K562 (cell line): ENCODE data around the gene RFC2. TPM values are rescaled to one million over a fixed set of nuclear protein-coding genes. Genes with fewer than 3 reads are reported as not detected.

ENCODE experiments used
- ATAC-seq: fragments of 200-7000 bp; cut with Tn5 transposase; 3 replicates; pipeline ENCODE4 v1.9.1; 2020; ENCODE audit warnings: moderate library complexity
- BruUV-seq: library from RNA; stranded (reverse); fragments of 400-500 nt; replicated peaks from 2 replicates; lab custom pipeline; 2021; lab: Mats Ljungman, UMichigan
- CTCF ChIA-PET: fragments of 300-600 bp; formaldehyde crosslinking; extraction: SDS; loops from one replicate; lab custom pipeline; 2021; ENCODE audit warnings: low intra/inter-chr PET ratio; lab: Yijun Ruan, JAX
- POLR2A ChIA-PET: fragments of 300-600, 350-650 bp; sonication (Branson Sonifier 250); formaldehyde crosslinking; extraction: SDS; loops from one replicate; lab custom pipeline; 2021; ENCODE audit warnings: antibody characterized with exemption, inconsistent platforms; lab: Yijun Ruan, JAX
- DNase-seq, 4 experiments: peaks; one replicate each; pipeline versions ENCODE4 v3.0.0 to v3.0.0-alpha.2; 2011 to 2018; ENCODE audit warnings: low spot score in 3 of 4, mixed read lengths in 3 of 4; ENCODE audit errors: extremely low read depth in 1 of 4
- FAIRE-seq: peaks from 2 replicates; lab custom pipeline; 2011; peaks lifted over from hg19 to GRCh38; lab: Jason Lieb, UNC
- H2AFZ ChIP-seq: 2 replicates; pipeline ENCODE4 v1.6.0; 2011; ENCODE audit warnings: low read depth, low read length, control low read depth, inconsistent platforms
- H3K27ac ChIP-seq: fragments of 200-600 bp; 3 replicates; pipeline ENCODE4 v1.8.0; 2011; ENCODE audit warnings: low read depth, mild to moderate bottlenecking, control low read depth, inconsistent platforms, low read length, moderate library complexity, mixed read lengths; ENCODE audit errors: extremely low read depth
- H3K27me3 ChIP-seq, 2 experiments: fragments of 300-600 bp in 1 of 2; 2 replicates in 1 of 2; 3 replicates in 1 of 2; pipeline versions ENCODE4 v1.6.0 to v1.8.0; 2011; ENCODE audit warnings: inconsistent platforms in 2 of 2, low read length in 2 of 2, mild to moderate bottlenecking in 1 of 2, mixed read lengths in 1 of 2, moderate library complexity in 1 of 2; ENCODE audit not compliant: control insufficient read depth in 2 of 2, insufficient read depth in 2 of 2
- H3K36me3 ChIP-seq: fragments of 300-600 bp; 3 replicates; pipeline ENCODE4 v1.8.0; 2011; ENCODE audit warnings: mild to moderate bottlenecking, low read length, inconsistent platforms; ENCODE audit not compliant: control insufficient read depth, insufficient read depth
- H3K4me1 ChIP-seq, 2 experiments: fragments of 200-600 bp in 1 of 2; replicated peaks in 1 of 2; 2 replicates in 1 of 2; 3 replicates in 1 of 2; pipeline versions ENCODE4 v1.5.1 to v1.8.0; 2011; ENCODE audit warnings: inconsistent platforms in 2 of 2, low read length in 2 of 2, mild to moderate bottlenecking in 1 of 2, mixed read lengths in 1 of 2, moderate library complexity in 1 of 2; ENCODE audit not compliant: control insufficient read depth in 2 of 2, insufficient read depth in 2 of 2
- H3K4me2 ChIP-seq: 2 replicates; pipeline ENCODE4 v1.6.1; 2011; ENCODE audit warnings: low read length, control low read depth, inconsistent platforms, mixed read lengths; ENCODE audit not compliant: insufficient read depth
- H3K4me3 ChIP-seq: fragments of 200-600 bp; sonication (generic), shearing (Covaris generic); 2 replicates; pipeline ENCODE4 v1.5.1; 2016; ENCODE audit warnings: control low read depth, inconsistent platforms
- H3K79me2 ChIP-seq: fragments of 200-600 bp; 3 replicates; pipeline ENCODE4 v1.8.0; 2011; ENCODE audit warnings: low read length, inconsistent platforms; ENCODE audit not compliant: control insufficient read depth, insufficient read depth
- H3K9ac ChIP-seq, 2 experiments: 2 replicates each; pipeline versions ENCODE4 v1.6.0 to v1.6.1; 2011; ENCODE audit warnings: low read depth in 2 of 2, low read length in 2 of 2, control low read depth in 1 of 2, inconsistent platforms in 1 of 2, mild to moderate bottlenecking in 1 of 2, mixed read lengths in 1 of 2; ENCODE audit not compliant: insufficient read depth in 1 of 2
- H3K9me1 ChIP-seq: one replicate; pipeline ENCODE4 v1.6.0; 2011; ENCODE audit warnings: inconsistent platforms, mild to moderate bottlenecking, low read length, moderate library complexity; ENCODE audit not compliant: control insufficient read depth, insufficient read depth
- H3K9me3 ChIP-seq: replicated peaks from 2 replicates; pipeline ENCODE4 v1.5.1; 2011; ENCODE audit warnings: low read depth, low read length, inconsistent platforms; ENCODE audit not compliant: control insufficient read depth, insufficient read depth
- H4K20me1 ChIP-seq: replicated peaks from 2 replicates; pipeline ENCODE4 v1.6.1; 2011; ENCODE audit warnings: low read length, inconsistent platforms, mixed read lengths; ENCODE audit not compliant: control insufficient read depth, insufficient read depth
- PURB ChIP-seq: sonication (generic); formaldehyde crosslinking; IDR thresholded peaks from 2 replicates; pipeline ENCODE4 v1.9.0; 2021; ENCODE audit warnings: low read depth, mild to moderate bottlenecking, missing genetic modification reagents
- RB1 ChIP-seq: fragments of 450-650 bp; IDR thresholded peaks from 2 replicates; pipeline ENCODE4 v1.6.1; 2017; ENCODE audit warnings: low read depth, mild to moderate bottlenecking
- ZBTB12 ChIP-seq: fragments of 250-450 bp; sonication (Bioruptor Pico); IDR thresholded peaks from 2 replicates; pipeline ENCODE4 v1.4.0; 2020
- ZNF121 ChIP-seq: sonication (generic); formaldehyde crosslinking; conservative IDR thresholded peaks from 2 replicates; pipeline ENCODE4 v1.8.0; 2022; ENCODE audit warnings: missing genetic modification reagents
- WGBS: fragments of 100-300 bp; shearing (Covaris generic); methylation state at CpG from one replicate; pipeline ENCODE4 v1.1.6; 2016; ENCODE audit warnings: low coverage, mixed read lengths; ENCODE audit not compliant: insufficient coverage; ENCODE audit errors: missing lambda C conversion rate; 5-methylcytosine and 5-hydroxymethylcytosine counted together
- in situ Hi-C: fragments of 300-500 bp; cut with MboI; formaldehyde crosslinking; loops from 4 replicates; pipeline ENCODE4 v1.15.0; 2018; ENCODE audit warnings: inconsistent platforms, mixed read lengths
- intact Hi-C: fragments of 100-400 bp; cut with micrococcal nuclease; formaldehyde crosslinking; loops from 2 replicates; pipeline ENCODE4 v1.14.2; 2022
- polyA plus RNA-seq, 8 experiments: library from polyadenylated mRNA; depleted of rRNA in 4 of 8; stranded (reverse) in 5 of 8; unstranded in 3 of 8; fragments of >200 nt; fragmentation: Nextera tagmentation in 2 of 8; fragmentation: Illumina TruSeq in 1 of 8; extraction: Ambion mirVana in 2 of 8; extraction: Trizol in 1 of 8; gene quantifications; 2 replicates each; pipeline versions ENCODE4 v1.2.1 to v1.2.3, GENCODE V29; 2011 to 2014; ENCODE audit warnings: inconsistent platforms in 1 of 8, missing spikeins in 1 of 8
- total RNA-seq, 7 experiments: library from RNA; depleted of rRNA in 6 of 7; stranded (reverse); fragments of >200 nt in 6 of 7; fragmentation: Illumina TruSeq in 2 of 7; extraction: Trizol in 2 of 7; gene quantifications; 2 replicates each; pipeline versions ENCODE4 v1.2.1 to v1.2.3, GENCODE V29; 2011 to 2021; ENCODE audit warnings: low replicate concordance in 1 of 7

Gene RFC2
- total and polyA plus RNA-seq, 9 of the 15 experiments (the other 6 are each of a cell fraction or from before 2014, with no cell fraction given): 32.5 to 161 (median 102) TPM

- Histone ChIP-seq H3K36me3 (peaks cover 96% of the 10 kb centered on the region), H3K9ac (no peak overlapping the region), H3K4me3 (no peak overlapping the region), H3K9me1 (no peaks in the 10 kb centered on the region), H3K9me3 (no peaks in the 10 kb centered on the region), H3K27ac (no peak overlapping the region), H3K4me2 (no peak overlapping the region), H4K20me1 (peaks cover 80% of the 10 kb centered on the region), H3K79me2 (peaks cover 98% of the 10 kb centered on the region), H3K27me3 (no peaks in the 10 kb centered on the region), H2AFZ (no peak overlapping the region), H3K4me1 (no peaks in the 10 kb centered on the region; a peak in 2 of 5 replicates)
- CTCF ChIA-PET: no interaction called here
- WGBS: 87% methylated on average over 6 of the region's 6 CpGs
- in situ Hi-C loops (no loop called here), intact Hi-C loops (no loop called here)
- BruUV-seq: no TSS peak
- FAIRE-seq (no peak), DNase-seq (no peak), ATAC-seq (no peak)
- TF ChIP-seq PURB (no peak), RB1 (no peak), ZBTB12 (CRISPR knock-in tag) (no peak), ZNF121 (CRISPR knock-in tag) (peak; percentile 54; the same call in 1 of the 2 replicates)
- POLR2A ChIA-PET: interaction anchor here (3.5 kb wide), 1 partner anchor 9 kb away, joined by 18 read pairs; no protein-coding TSS in a partner anchor
Observed at GRCh38 chr7:74185016-74185415, 69.2 kb downstream of the RFC2 start.
